Right ventricle myocardium inferior (tissue), 1 donor: ENCODE results near the gene SBF2. TPM values are rescaled to one million over a fixed set of nuclear protein-coding genes. Genes with fewer than 3 reads are reported as not detected.
A peak's percentile ranks its signal among the peaks of the same experiment; 100 is the strongest.
"Not testable (repeated sequence)": the region's sequence is repeated elsewhere in the genome, so short reads cannot be mapped to it uniquely, and the experiment has no call there.

ENCODE experiments used
- ATAC-seq: fragments of 200-7000 bp; cut with Tn5 transposase; one replicate; pipeline ENCODE4 v1.9.1; 2020; ENCODE audit warnings: mild to moderate bottlenecking, moderate library complexity
- DNase-seq: peaks from one replicate; pipeline ENCODE4 v3.0.0; 2021; ENCODE audit errors: missing footprints
- intact Hi-C: fragments of 100-400 bp; cut with DNase I; formaldehyde crosslinking; loops from one replicate; pipeline ENCODE4 v1.11.0; 2022
- total RNA-seq: library from RNA; stranded (reverse); fragmentation: NEBNext Ultra II Directional; extraction: Animal tissue kit (Norgen Biotek cat#: 25700); gene quantifications from one replicate; pipeline ENCODE4 v1.2.1, GENCODE V29; 2021
- donor health status: DM: no; HTN: yes; CAD: no; lungs with severe emphysema.

Gene SBF2
- total RNA-seq, 1 donor from 2014 or later = 16.7 TPM

DNA sequence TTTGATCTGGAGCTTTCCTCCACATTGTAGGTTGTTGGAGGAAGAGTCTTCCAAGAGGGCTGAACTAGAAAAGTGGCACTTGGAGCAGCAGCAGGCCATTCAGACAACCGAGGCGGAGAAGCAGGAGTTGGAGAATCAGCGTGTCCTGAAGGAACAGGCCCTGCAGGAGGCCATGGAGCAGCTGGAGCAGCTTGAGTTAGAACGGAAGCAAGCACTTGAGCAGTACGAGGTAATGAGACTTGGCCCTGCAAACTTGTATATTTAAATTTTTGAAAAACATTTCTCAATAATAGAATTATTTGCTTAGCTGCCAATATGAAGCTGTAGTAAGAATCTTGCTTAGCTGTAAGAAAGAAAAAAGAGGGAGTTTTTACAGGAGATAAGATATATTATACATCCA is 546.2 kb downstream of the SBF2 start:
- ATAC-seq = no peak
- no peak for DNase-seq
- intact Hi-C loops = loop anchor here (2.0 to 5.0 kb wide), 2 partner anchors 135 to 211 kb away; no protein-coding TSS in a partner anchor

- intact Hi-C loops = loop anchor here (5.0 kb wide), 1 partner anchor 210 kb away; no protein-coding TSS in a partner anchor
- ATAC-seq = no peak
Measured at GRCh38 chr11:9747229-9747628, 546.8 kb downstream of the SBF2 start.

DNA sequence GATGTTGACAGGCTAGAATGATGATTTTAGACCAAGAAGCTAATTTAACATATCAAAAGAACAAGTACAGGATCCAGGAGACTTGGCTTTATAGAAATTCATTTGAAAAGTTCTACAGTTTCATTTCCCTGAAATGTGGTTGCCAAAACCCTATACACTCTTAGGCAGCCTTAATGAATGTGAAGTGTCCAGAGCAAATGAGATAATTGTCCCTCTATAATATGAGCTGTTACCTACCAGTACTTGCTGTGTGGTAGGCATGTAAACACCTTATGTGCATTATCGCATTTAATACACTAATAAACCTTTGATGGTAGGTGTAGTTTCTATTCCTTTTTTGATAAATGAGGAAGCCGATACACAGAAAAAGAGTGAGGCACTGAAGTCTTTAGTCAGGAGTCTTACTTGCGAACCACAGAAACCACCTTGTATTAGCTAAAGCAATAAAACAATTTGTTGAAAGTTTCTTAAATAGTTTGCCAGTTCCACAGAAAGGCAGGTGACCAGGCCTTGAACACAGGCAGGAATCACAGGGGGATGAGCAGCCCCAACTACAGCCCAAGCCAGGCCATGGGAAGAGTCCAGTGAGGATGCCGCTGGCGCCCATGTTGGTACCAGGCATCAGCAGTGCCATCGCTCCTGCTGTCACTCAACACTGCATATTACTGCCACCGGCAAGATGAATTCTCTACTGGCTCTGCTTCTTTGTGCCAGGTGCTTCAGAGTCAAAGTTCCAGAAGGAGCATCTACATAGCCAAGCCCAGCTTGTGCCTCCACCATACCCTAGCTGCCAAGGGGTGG is 548.4 kb downstream of the SBF2 start:
- intact Hi-C loops = loop anchor here (5.0 kb wide), 1 partner anchor 208 kb away; no protein-coding TSS in a partner anchor
- no peak for ATAC-seq
- no peak for DNase-seq

More at GRCh38 chr11:9747229-9747628, 546.8 kb downstream of the SBF2 start:
- no peak for DNase-seq

GRCh38 chr11:9743512-9743911 is 550.5 kb downstream of the SBF2 start:
- ATAC-seq, DNase-seq, intact Hi-C loops: not testable (repeated sequence)

- intact Hi-C loops = no loop called here
- ATAC-seq (no peak), DNase-seq (no peak)
Measured at GRCh38 chr11:9741260-9741659, 552.8 kb downstream of the SBF2 start.

DNA sequence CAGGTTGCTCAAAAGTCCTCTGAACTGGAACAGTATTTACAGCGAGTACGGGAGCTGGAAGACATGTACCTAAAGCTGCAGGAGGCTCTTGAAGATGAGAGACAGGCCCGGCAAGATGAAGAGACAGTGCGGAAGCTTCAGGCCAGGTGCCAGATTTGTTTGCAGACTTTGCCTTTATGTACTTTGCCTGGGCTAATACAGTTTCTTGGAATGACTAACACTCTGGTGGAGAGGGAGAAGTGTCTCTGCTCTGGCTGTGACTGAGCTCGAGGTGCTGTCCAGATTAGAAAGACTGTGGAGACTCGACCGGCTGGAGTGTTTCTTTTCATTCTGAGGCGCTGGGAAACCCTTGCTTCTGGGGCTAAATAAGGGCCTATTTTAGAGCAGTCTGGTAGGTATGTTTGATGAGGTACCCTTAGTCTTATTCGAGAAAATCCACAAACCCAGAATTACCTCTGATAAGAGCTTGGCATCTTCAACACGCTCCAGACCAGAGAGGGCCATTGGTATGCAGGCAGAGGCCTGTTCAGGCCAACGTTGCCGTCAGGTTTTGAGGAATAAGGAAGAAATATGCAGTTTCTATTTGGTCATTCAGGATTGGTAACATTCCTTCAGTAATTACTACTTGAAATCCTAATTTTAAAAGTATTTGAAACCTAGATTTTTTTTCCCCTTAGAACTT is 553.7 kb downstream of the SBF2 start:
- intact Hi-C loops = no loop called here
- DNase-seq = no peak
- ATAC-seq = no peak

- ATAC-seq (no peak), DNase-seq (no peak)
- intact Hi-C loops = no loop called here
Measured at GRCh38 chr11:9739123-9739900, 554.7 kb downstream of the SBF2 start.

DNA sequence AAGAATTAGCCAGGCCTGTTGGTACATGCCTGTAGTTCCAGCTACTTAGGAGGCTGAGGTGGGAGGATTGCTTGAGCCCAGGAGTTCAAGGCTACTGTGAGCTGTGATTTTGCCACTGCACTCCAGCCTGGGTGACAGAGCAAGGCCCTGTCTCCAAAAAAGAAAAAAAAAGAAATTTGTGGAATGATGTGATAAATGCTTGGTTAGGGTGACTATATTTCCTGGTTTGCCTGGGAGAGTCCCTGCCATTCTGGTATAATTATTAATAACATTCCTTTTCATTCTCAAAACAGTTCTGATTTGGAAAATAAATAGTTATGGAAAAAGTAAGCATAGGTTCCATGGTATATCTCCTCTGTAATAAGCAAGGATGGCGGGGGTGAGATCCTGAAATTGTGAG is 555.3 kb downstream of the SBF2 start:
- no peak for ATAC-seq
- intact Hi-C loops = no loop called here
- no peak for DNase-seq

DNA sequence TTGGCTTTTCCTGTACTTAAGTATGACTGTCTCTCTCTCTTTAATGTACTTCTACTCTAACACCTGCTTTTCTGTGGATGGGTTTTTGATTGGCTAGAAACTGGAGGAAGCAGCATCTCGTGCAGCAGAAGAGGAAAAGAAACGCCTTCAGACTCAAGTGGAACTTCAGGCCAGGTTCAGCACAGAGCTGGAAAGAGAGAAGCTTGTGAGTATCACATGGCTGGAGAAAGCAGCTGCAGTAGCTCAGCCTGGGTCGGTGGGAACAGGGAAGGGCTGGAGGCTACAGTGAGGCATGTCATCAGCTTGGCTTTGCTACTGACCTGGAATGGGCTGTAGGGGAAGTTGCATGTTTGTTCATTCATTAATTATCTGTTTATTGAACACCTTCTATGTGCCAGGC is 555.9 kb downstream of the SBF2 start:
- DNase-seq (no peak), ATAC-seq (peak; percentile 59)
- intact Hi-C loops = no loop called here

GRCh38 chr11:9736365-9736764 is 557.7 kb downstream of the SBF2 start:
- ATAC-seq = no peak
- DNase-seq = no peak
- intact Hi-C loops = no loop called here

GRCh38 chr11:9735919-9736318 is 558.1 kb downstream of the SBF2 start:
- DNase-seq (no peak), ATAC-seq (no peak)
- intact Hi-C loops = no loop called here

DNA sequence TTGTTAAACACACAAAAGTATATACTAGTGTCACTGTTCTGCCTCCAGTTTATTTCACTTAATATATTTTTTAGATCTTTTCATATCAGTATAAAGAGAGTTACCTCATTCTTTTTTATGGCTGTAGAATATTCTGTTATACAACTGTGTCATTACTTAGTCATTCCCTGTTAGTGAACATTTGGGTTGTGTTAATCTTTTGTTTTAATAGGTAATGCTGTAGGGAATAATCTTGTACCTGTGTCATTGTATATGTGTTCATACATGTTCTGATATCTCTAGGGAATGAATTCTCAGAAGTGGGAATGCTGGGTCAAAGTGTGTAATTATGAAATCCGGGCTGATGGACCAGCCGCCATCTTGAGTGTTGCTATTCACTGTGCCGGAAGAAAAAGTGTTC is 558.8 kb downstream of the SBF2 start:
- intact Hi-C loops = no loop called here
- DNase-seq (no peak), ATAC-seq (no peak)

- intact Hi-C loops = no loop called here
- DNase-seq (no peak), ATAC-seq (no peak)
Measured at GRCh38 chr11:9733212-9733611, 560.8 kb downstream of the SBF2 start.

DNA sequence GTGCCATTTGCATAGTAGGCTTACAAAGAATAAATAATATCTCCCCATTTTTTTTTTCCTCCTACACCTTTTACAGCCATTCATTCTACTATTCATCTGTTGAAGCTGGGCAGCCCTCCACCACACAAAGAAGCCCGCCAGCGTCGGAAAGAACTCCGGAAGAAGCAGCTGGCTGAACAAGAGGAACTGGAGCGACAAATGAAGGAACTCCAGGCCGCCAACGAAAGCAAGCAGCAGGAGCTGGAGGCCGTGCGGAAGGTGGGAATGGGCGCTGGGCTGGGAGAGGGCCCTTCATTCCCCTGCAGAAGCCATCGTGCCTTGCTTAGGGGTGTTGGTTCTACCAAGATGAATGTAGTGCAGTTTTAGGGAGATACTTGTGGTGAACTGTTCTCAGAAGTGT is 561.6 kb downstream of the SBF2 start:
- intact Hi-C loops = no loop called here

DNA sequence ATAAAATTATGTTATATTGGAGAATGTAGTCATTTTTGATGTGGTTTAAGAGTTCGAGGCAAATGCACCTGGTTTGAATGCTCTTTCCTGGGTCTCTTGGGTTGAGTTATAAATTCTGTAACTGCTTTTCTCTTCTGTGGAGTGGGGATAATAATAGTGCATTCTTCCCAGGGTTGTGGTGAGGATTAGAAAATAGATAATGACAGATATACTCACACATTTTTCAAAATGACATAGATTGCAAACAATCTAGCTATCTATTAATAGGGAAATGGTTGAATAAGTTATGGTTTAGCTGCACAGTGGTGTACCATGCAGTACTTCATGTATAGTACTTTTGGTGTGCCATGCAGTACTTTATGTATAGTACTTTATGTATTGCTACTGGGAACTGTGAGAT is 562.8 kb downstream of the SBF2 start:
- ATAC-seq = no peak
- DNase-seq = no peak
- intact Hi-C loops = no loop called here

More for the DNA sequence above, 561.6 kb downstream of the SBF2 start:
- no peak for DNase-seq
- ATAC-seq = no peak

Other genes with a start within 250 kb of the SBF2 start
- gene ADM, start 10.9 kb upstream of the SBF2 start, total RNA-seq = 14.1 TPM
- gene AMPD3, start 161.0 kb upstream of the SBF2 start, total RNA-seq = 3.5 TPM
- gene RNF141, start 247.0 kb upstream of the SBF2 start, total RNA-seq = 37.9 TPM